Measurements from ENCODE around the gene MFAP3.
"Not testable (repeated sequence)": the region's sequence is repeated elsewhere in the genome, so short reads cannot be mapped to it uniquely, and the experiment has no call there.

The MFAP3 gene

GRCh38 chr5:154038707-154039457 lies at the start of gene MFAP3, which contains the start of gene FAM114A2:
MFAP3 (plus strand) TSS chr5:154038967; CDS start chr5:154049723, 10,756 bp downstream.
FAM114A2 (minus strand) TSS chr5:154038910; CDS start chr5:154034953, 3,957 bp downstream.
- peak; percentile 91 for DNase-seq (ENCODE audit: low spot score)

- DNase-seq (ENCODE audit: low spot score) = no peak
Observed at GRCh38 chr5:153991168-153991567, 47.6 kb upstream of the MFAP3 start.

- no peak for DNase-seq (ENCODE audit: low spot score)
Observed at GRCh38 chr5:153998010-153998409, 40.8 kb upstream of the MFAP3 start.

- no peak for DNase-seq (ENCODE audit: low spot score)
Observed at GRCh38 chr5:153998768-153999167, 40.0 kb upstream of the MFAP3 start.

- DNase-seq (ENCODE audit: low spot score) = no peak
Observed at GRCh38 chr5:153999995-154000394, 38.8 kb upstream of the MFAP3 start.

- DNase-seq (ENCODE audit: low spot score) = no peak
Observed at GRCh38 chr5:154000703-154001102, 38.1 kb upstream of the MFAP3 start.

GRCh38 chr5:154002093-154002492 lies 36.7 kb upstream of the MFAP3 start:
- DNase-seq (ENCODE audit: low spot score) = no peak

GRCh38 chr5:154002511-154003020 lies 36.2 kb upstream of the MFAP3 start:
- DNase-seq (ENCODE audit: low spot score) = no peak

GRCh38 chr5:154005648-154006047 lies 33.1 kb upstream of the MFAP3 start:
- no peak for DNase-seq (ENCODE audit: low spot score)

- no peak for DNase-seq (ENCODE audit: low spot score)
Observed at GRCh38 chr5:154010660-154011059, 28.1 kb upstream of the MFAP3 start.

- no peak for DNase-seq (ENCODE audit: low spot score)
Observed at GRCh38 chr5:154015071-154015693, 23.6 kb upstream of the MFAP3 start.

- DNase-seq (ENCODE audit: low spot score) = not testable (repeated sequence)
Observed at GRCh38 chr5:154018919-154019318, 19.8 kb upstream of the MFAP3 start.

- no peak for DNase-seq (ENCODE audit: low spot score)
Observed at GRCh38 chr5:154025951-154026350, 12.8 kb upstream of the MFAP3 start.

- DNase-seq (ENCODE audit: low spot score) = no peak
Observed at GRCh38 chr5:154031937-154032489, 6.8 kb upstream of the MFAP3 start.

GRCh38 chr5:154034944-154035343 lies 3.8 kb upstream of the MFAP3 start:
- DNase-seq (ENCODE audit: low spot score) = no peak

GRCh38 chr5:154038261-154038706 lies 483 bp upstream of the MFAP3 start:
- peak; percentile 48 for DNase-seq (ENCODE audit: low spot score)

GRCh38 chr5:154039458-154039829 lies 677 bp downstream of the MFAP3 start:
- DNase-seq (ENCODE audit: low spot score) = no peak

- no peak for DNase-seq (ENCODE audit: low spot score)
Observed at GRCh38 chr5:154042766-154043165, 4.0 kb downstream of the MFAP3 start.

- no peak for DNase-seq (ENCODE audit: low spot score)
Observed at GRCh38 chr5:154044099-154044498, 5.3 kb downstream of the MFAP3 start.

GRCh38 chr5:154044581-154044980 lies 5.8 kb downstream of the MFAP3 start:
- no peak for DNase-seq (ENCODE audit: low spot score)

GRCh38 chr5:154046486-154046885 lies 7.7 kb downstream of the MFAP3 start:
- no peak for DNase-seq (ENCODE audit: low spot score)

GRCh38 chr5:154047324-154047723 lies 8.6 kb downstream of the MFAP3 start:
- no peak for DNase-seq (ENCODE audit: low spot score)

GRCh38 chr5:154049636-154050035 lies 10.9 kb downstream of the MFAP3 start:
- no peak for DNase-seq (ENCODE audit: low spot score)

Data from ecto neural progenitor cell (in vitro differentiated cells).